Esophagus squamous epithelium (tissue), 4 donors: ENCODE measurements around the gene BCL7A.

Experiments used
- CTCF ChIP-seq, 6 experiments: fragments of 450-650 bp in 4 of 6; fragments of 200-600 bp in 2 of 6; sonication (generic) in 2 of 6; IDR thresholded peaks; one replicate each; pipeline ENCODE4 v1.5.1; 2016 to 2019; ENCODE audit warnings: antibody characterized with exemption in 6 of 6, mild to moderate bottlenecking in 4 of 6, moderate library complexity in 4 of 6
- POLR2A ChIP-seq, 4 donors: fragments of 450-650 bp; IDR thresholded peaks; one replicate each; pipeline ENCODE4 v1.6.1; 2017; ENCODE audit warnings: antibody characterized with exemption in 4 of 4, mild to moderate bottlenecking in 4 of 4, moderate library complexity in 3 of 4

- TF ChIP-seq CTCF (IDR thresholded peaks at IDR 0.05), result no peak
- TF ChIP-seq POLR2A (IDR thresholded peaks at IDR 0.05), result peak in 1 of 4 donors; percentile 44
Observed at GRCh38 chr12:122081697-122082221, 60.1 kb downstream of the BCL7A start.
